Prostate gland (tissue), 2 donors: ENCODE data around the gene TPGS1. TPM values are rescaled to one million over a fixed set of nuclear protein-coding genes. Genes with fewer than 3 reads are reported as not detected.

Source experiments
- DNase-seq: peaks from one replicate; pipeline ENCODE4 v3.0.0-alpha.2; 2019; ENCODE audit warnings: low spot score
- H3K27ac ChIP-seq, 2 donors: fragments of 200-600 bp; sonication (generic); 2 replicates each; pipeline ENCODE4 v1.5.1; 2017 to 2019
- H3K27me3 ChIP-seq: fragments of 200-600 bp; sonication (generic); replicated peaks from 2 replicates; pipeline ENCODE4 v1.5.1; 2019; ENCODE audit not compliant: insufficient read depth
- H3K36me3 ChIP-seq, 2 donors: fragments of 200-600 bp; sonication (generic); 1 replicate in 1 of 2; 2 replicates in 1 of 2; pipeline versions ENCODE4 v1.5.1 to v1.8.1; 2017 to 2019
- H3K4me1 ChIP-seq: fragments of 200-600 bp; sonication (generic); replicated peaks from 2 replicates; pipeline ENCODE4 v1.5.1; 2019
- H3K4me3 ChIP-seq, 2 donors: fragments of 200-600 bp; sonication (generic); 2 replicates each; pipeline ENCODE4 v1.5.1; 2017 to 2019
- H3K9me3 ChIP-seq: fragments of 200-600 bp; sonication (generic); 2 replicates; pipeline ENCODE4 v1.5.1; 2017
- CTCF ChIP-seq, 4 experiments: fragments of 200-600 bp in 2 of 4; fragments of 450-650 bp in 2 of 4; sonication (generic) in 2 of 4; IDR thresholded peaks; 1 replicate in 3 of 4; 2 replicates in 1 of 4; pipeline ENCODE4 v1.5.1; 2016 to 2019; ENCODE audit warnings: antibody characterized with exemption in 4 of 4, mild to moderate bottlenecking in 2 of 4, moderate library complexity in 2 of 4
- POLR2A ChIP-seq: fragments of 450-650 bp; IDR thresholded peaks from one replicate; pipeline ENCODE4 v1.6.1; 2016; ENCODE audit warnings: antibody characterized with exemption, mild to moderate bottlenecking
- POLR2AphosphoS5 ChIP-seq: sonication (generic); formaldehyde crosslinking; IDR thresholded peaks from one replicate; pipeline ENCODE4 v1.6.1; 2017; ENCODE audit warnings: antibody characterized with exemption
- WGBS: methylation state at CpG from one replicate; pipeline ENCODE4 v1.1.5; 2018; 5-methylcytosine and 5-hydroxymethylcytosine counted together
- intact Hi-C: fragments of 100-400 bp; cut with DNase I; formaldehyde crosslinking; loops from one replicate; pipeline ENCODE4 v1.14.2; 2022
- total RNA-seq, 2 donors: library from RNA; depleted of rRNA; stranded (reverse); fragments of >200 nt; gene quantifications; one replicate each; pipeline ENCODE4 v1.1.0, GENCODE V29; 2016

TPGS1 gene
- total RNA-seq, 2 donors from 2014 or later: 90.0 to 94.9 TPM

- Histone ChIP-seq H3K4me1 (peaks cover 9% of the 10 kb centered on the region), H3K36me3 (peaks cover 5 to 10% of the 10 kb centered on the region in 2 donors), H3K9me3 (no peaks in the 10 kb centered on the region), H3K27ac (no peak overlapping the region), H3K27me3 (no peaks in the 10 kb centered on the region), H3K4me3 (no peak overlapping the region)
- DNase-seq: no peak
- TF ChIP-seq POLR2AphosphoS5 (no peak), POLR2A (no peak), CTCF (IDR thresholded peaks at IDR 0.05) (no peak)
- intact Hi-C loops: loop anchor here (5.0 kb wide), 1 partner anchor 38 kb away; the partner anchor contains the start of gene BSG
- 62% methylated on average over 14 of the region's 14 CpGs for WGBS
Measured at GRCh38 chr19:534088-534487, 26.8 kb downstream of the TPGS1 start.

GRCh38 chr19:535017-535835 is 27.9 kb downstream of the TPGS1 start:
- no peak for DNase-seq
- Histone ChIP-seq H3K36me3 (peaks cover 5 to 10% of the 10 kb centered on the region in 2 donors), H3K27ac (no peak overlapping the region), H3K4me1 (peaks cover 9% of the 10 kb centered on the region), H3K9me3 (no peaks in the 10 kb centered on the region), H3K27me3 (no peaks in the 10 kb centered on the region), H3K4me3 (no peak overlapping the region)
- WGBS: 56% methylated on average over 16 of the region's 16 CpGs
- no peak for TF ChIP-seq POLR2A
- no peak for TF ChIP-seq POLR2AphosphoS5
- TF ChIP-seq CTCF (IDR thresholded peaks at IDR 0.05): no peak
- intact Hi-C loops: no loop called here

GRCh38 chr19:536031-536880 is 29.0 kb downstream of the TPGS1 start:
- no peak for DNase-seq
- WGBS: 90% methylated on average over 43 of the region's 55 CpGs
- peaks cover 9% of the 10 kb centered on the region for H3K4me1 ChIP-seq
- H3K27ac ChIP-seq: no peak overlapping the region
- TF ChIP-seq POLR2A: no peak
- TF ChIP-seq POLR2AphosphoS5: no peak
- no peak for TF ChIP-seq CTCF (IDR thresholded peaks at IDR 0.05)
- H3K4me3 ChIP-seq: no peak overlapping the region
- H3K36me3 ChIP-seq: peaks cover 5 to 15% of the 10 kb centered on the region in 2 donors
- intact Hi-C loops: no loop called here
- no peaks in the 10 kb centered on the region for H3K9me3 ChIP-seq
- no peaks in the 10 kb centered on the region for H3K27me3 ChIP-seq

- Histone ChIP-seq H3K4me1 (peaks cover 9% of the 10 kb centered on the region), H3K4me3 (no peak overlapping the region), H3K36me3 (peaks cover 5 to 21% of the 10 kb centered on the region in 2 donors), H3K27ac (no peak overlapping the region), H3K27me3 (no peaks in the 10 kb centered on the region), H3K9me3 (no peaks in the 10 kb centered on the region)
- intact Hi-C loops: no loop called here
- DNase-seq: no peak
- TF ChIP-seq CTCF (IDR thresholded peaks at IDR 0.05) (no peak), POLR2AphosphoS5 (no peak), POLR2A (no peak)
- 96% methylated on average over 26 of the region's 26 CpGs for WGBS
Measured at GRCh38 chr19:536881-537404, 29.6 kb downstream of the TPGS1 start.
